Trophoblast cell (in vitro differentiated cells and primary cell): ENCODE results near the gene TSBP1.

Source experiments
- DNase-seq, 2 donors: peaks; one replicate each; pipeline ENCODE4 v3.0.0-alpha.2; 2016
- H2AFZ ChIP-seq: 2 replicates; pipeline ENCODE4 v1.6.1; 2013; ENCODE audit warnings: low read length, moderate library complexity, mild to moderate bottlenecking; ENCODE audit not compliant: insufficient read depth, poor library complexity
- H2AK5ac ChIP-seq: 2 replicates; pipeline ENCODE4 v1.6.1; 2013; ENCODE audit warnings: mild to moderate bottlenecking, low read length
- H2BK120ac ChIP-seq: 2 replicates; pipeline ENCODE4 v1.6.1; 2013; ENCODE audit warnings: low read length, mild to moderate bottlenecking, moderate library complexity; ENCODE audit not compliant: insufficient read depth, poor library complexity
- H2BK12ac ChIP-seq: 2 replicates; pipeline ENCODE4 v1.6.1; 2013; ENCODE audit warnings: mild to moderate bottlenecking, low read length, moderate library complexity
- H2BK5ac ChIP-seq: 2 replicates; pipeline ENCODE4 v1.6.1; 2013; ENCODE audit warnings: low read length, low read depth, moderate library complexity, mild to moderate bottlenecking; ENCODE audit not compliant: poor library complexity
- H3K14ac ChIP-seq: 2 replicates; pipeline ENCODE4 v1.6.1; 2013; ENCODE audit warnings: mild to moderate bottlenecking, low read length
- H3K18ac ChIP-seq: 2 replicates; pipeline ENCODE4 v1.6.1; 2013; ENCODE audit warnings: mild to moderate bottlenecking, low read length
- H3K23ac ChIP-seq: 2 replicates; pipeline ENCODE4 v1.6.1; 2013; ENCODE audit warnings: low read length
- H3K27ac ChIP-seq: 2 replicates; pipeline ENCODE4 v1.5.1; 2013; ENCODE audit warnings: low read depth, mild to moderate bottlenecking, inconsistent platforms, low read length, moderate library complexity
- H3K27me3 ChIP-seq: 2 replicates; pipeline ENCODE4 v1.6.1; 2013; ENCODE audit warnings: inconsistent platforms, mild to moderate bottlenecking, low read length, moderate library complexity; ENCODE audit not compliant: insufficient read depth
- H3K36me3 ChIP-seq, 2 experiments: 1 replicate in 1 of 2; 2 replicates in 1 of 2; pipeline ENCODE4 v1.6.1; 2013; ENCODE audit warnings: low read length in 2 of 2, mild to moderate bottlenecking in 2 of 2, moderate library complexity in 1 of 2; ENCODE audit not compliant: insufficient read depth in 2 of 2, control insufficient read depth in 1 of 2
- H3K4ac ChIP-seq: 2 replicates; pipeline ENCODE4 v1.6.1; 2013; ENCODE audit warnings: low read depth, mild to moderate bottlenecking, low read length, moderate library complexity
- H3K4me1 ChIP-seq, 2 experiments: 1 replicate in 1 of 2; 2 replicates in 1 of 2; pipeline ENCODE4 v1.6.1; 2013; ENCODE audit warnings: low read length in 2 of 2, mild to moderate bottlenecking in 2 of 2, moderate library complexity in 1 of 2; ENCODE audit not compliant: insufficient read depth in 2 of 2, control insufficient read depth in 1 of 2
- H3K4me2 ChIP-seq: 2 replicates; pipeline ENCODE4 v1.6.1; 2013; ENCODE audit warnings: inconsistent platforms, mild to moderate bottlenecking, low read length, moderate library complexity
- H3K4me3 ChIP-seq: 2 replicates; pipeline ENCODE4 v1.5.1; 2013; ENCODE audit warnings: mild to moderate bottlenecking, low read depth, low read length, inconsistent platforms
- H3K79me1 ChIP-seq: one replicate; pipeline ENCODE4 v1.6.1; 2013; ENCODE audit warnings: low read length
- H3K79me2 ChIP-seq: 2 replicates; pipeline ENCODE4 v1.6.1; 2013; ENCODE audit warnings: low read length, mild to moderate bottlenecking; ENCODE audit not compliant: control insufficient read depth, insufficient read depth, poor library complexity
- H3K9ac ChIP-seq: 2 replicates; pipeline ENCODE4 v1.6.1; 2013; ENCODE audit warnings: mild to moderate bottlenecking, low read length
- H3K9me3 ChIP-seq: 2 replicates; pipeline ENCODE4 v1.6.1; 2013; ENCODE audit warnings: low read depth, mild to moderate bottlenecking, control low read depth, inconsistent platforms, low read length; ENCODE audit not compliant: insufficient read depth
- H4K12ac ChIP-seq: 2 replicates; pipeline ENCODE4 v1.6.1; 2013; ENCODE audit warnings: low read depth, mild to moderate bottlenecking, low read length, moderate library complexity
- H4K8ac ChIP-seq: 2 replicates; pipeline ENCODE4 v1.6.1; 2013; ENCODE audit warnings: low read depth, mild to moderate bottlenecking, low read length, moderate library complexity
- H4K91ac ChIP-seq: one replicate; pipeline ENCODE4 v1.6.1; 2013; ENCODE audit warnings: low read depth, mild to moderate bottlenecking, low read length, moderate library complexity
- WGBS: extraction: QIAGEN DNeasy Blood & Tissue Kit; methylation state at CpG from one replicate; pipeline ENCODE4 v1.1.7; 2013; ENCODE audit warnings: missing lambda C conversion rate; ENCODE audit not compliant: insufficient read length, insufficient coverage; ENCODE audit errors: extremely low coverage; 5-methylcytosine and 5-hydroxymethylcytosine counted together

The TSBP1 gene

DNA sequence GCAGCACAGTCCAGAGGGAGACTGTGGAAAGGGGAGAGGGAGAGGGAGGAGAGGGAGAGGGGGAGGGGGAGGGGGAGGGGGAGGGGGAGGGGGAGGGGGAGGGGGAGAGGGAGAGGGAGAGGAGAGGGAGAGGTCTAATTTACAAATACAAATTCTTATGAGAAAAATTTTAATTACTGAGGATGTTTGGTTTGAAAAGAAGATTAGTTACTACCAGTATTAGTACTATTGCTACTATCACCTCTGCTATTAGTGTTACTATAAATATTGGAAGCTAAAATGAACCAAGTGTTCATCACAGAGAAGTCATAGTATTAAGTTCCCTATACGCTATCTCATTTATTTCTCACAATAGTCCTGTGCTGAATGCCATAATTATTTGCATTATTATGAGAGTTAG is 14.3 kb upstream of the TSBP1 start:
- Histone ChIP-seq H2AFZ (no peak overlapping the region), H3K79me2 (no peaks in the 10 kb centered on the region), H3K4ac (no peak overlapping the region), H3K27ac (no peak overlapping the region), H2AK5ac (no peak overlapping the region), H4K91ac (no peak overlapping the region), H3K79me1 (no peaks in the 10 kb centered on the region), H3K14ac (no peak overlapping the region), H3K23ac (no peak overlapping the region), H3K36me3 (no peaks in the 10 kb centered on the region), H4K8ac (no peak overlapping the region), H3K4me2 (no peak overlapping the region), H2BK12ac (no peak overlapping the region), H3K4me3 (no peak overlapping the region), H3K9ac (no peak overlapping the region), H3K4me1 (no peaks in the 10 kb centered on the region), H2BK120ac (no peak overlapping the region), H3K27me3 (no peaks in the 10 kb centered on the region), H3K9me3 (no peaks in the 10 kb centered on the region), H2BK5ac (no peak overlapping the region), H4K12ac (no peak overlapping the region), H3K18ac (no peak overlapping the region)
- DNase-seq = no peak
- WGBS = no CpG with 5 or more reads among the region's 1 CpG

DNA sequence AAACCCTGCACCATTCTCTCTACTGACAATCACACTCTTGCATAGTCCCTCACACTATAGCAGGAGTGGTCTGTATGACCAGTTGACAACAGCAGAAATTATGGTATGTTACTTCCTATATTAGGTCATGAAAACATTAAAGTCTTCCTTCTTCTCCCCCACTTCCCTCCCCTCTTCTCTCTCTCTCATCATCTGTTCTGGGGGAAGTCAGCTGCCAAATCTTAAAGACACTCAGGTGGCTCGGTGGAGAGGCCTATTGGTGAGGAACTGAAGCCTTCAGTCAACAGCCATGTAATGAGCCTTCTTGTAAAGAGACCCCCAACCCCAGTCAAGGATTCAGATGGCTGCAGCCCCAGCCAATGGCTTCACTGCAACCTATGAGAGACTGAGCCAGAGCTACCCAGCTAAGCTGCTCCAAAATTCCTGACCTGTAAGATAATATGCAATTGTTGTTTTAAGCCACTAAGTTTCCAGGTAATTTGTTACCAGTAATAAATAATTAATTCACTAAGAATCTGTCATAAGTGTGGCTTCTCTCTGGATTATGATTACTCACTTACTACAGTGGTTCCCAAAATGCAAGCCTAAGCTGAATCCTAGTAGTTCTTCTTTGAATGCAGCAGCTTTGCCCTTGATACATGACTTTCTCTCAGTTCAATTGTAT is 11.2 kb upstream of the TSBP1 start:
- Histone ChIP-seq H3K27me3 (no peaks in the 10 kb centered on the region), H4K8ac (no peak overlapping the region), H3K23ac (no peak overlapping the region), H2AFZ (no peak overlapping the region), H3K27ac (no peak overlapping the region), H2BK120ac (no peak overlapping the region), H3K14ac (no peak overlapping the region), H3K79me1 (no peaks in the 10 kb centered on the region), H3K4me2 (no peak overlapping the region), H3K4me3 (no peak overlapping the region), H3K18ac (no peak overlapping the region), H2AK5ac (no peak overlapping the region), H3K9ac (no peak overlapping the region), H2BK12ac (no peak overlapping the region), H2BK5ac (no peak overlapping the region), H4K12ac (no peak overlapping the region), H3K36me3 (no peaks in the 10 kb centered on the region), H3K9me3 (no peaks in the 10 kb centered on the region), H3K4ac (no peak overlapping the region), H3K79me2 (no peaks in the 10 kb centered on the region), H4K91ac (no peak overlapping the region), H3K4me1 (no peaks in the 10 kb centered on the region)
- DNase-seq = no peak
- no CpG with 5 or more reads among the region's 1 CpG for WGBS

DNA sequence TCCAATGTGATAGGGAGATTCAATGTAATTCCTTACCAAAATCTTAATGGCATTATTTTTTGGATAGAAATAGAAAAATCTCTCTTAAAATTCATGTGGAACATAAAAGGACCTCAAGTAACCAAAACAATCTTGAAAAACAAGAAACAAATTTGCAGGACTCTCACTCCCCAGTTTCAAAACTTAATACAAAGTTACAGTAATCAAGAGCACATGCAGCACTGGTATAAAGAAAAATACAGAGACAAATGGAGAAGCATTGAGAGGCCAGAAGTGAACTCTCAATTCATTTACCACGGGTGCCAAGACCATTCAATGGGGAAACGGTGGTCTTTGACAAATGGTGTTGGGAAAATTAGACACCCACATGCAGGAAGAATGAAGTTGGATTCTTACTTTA is 7.8 kb upstream of the TSBP1 start:
- H4K91ac ChIP-seq = no peak overlapping the region
- H3K79me1 ChIP-seq = no peaks in the 10 kb centered on the region
- no peak overlapping the region for H3K27ac ChIP-seq
- no peak overlapping the region for H2BK120ac ChIP-seq
- H4K12ac ChIP-seq = no peak overlapping the region
- H4K8ac ChIP-seq = no peak overlapping the region
- no peaks in the 10 kb centered on the region for H3K9me3 ChIP-seq
- H3K79me2 ChIP-seq = no peaks in the 10 kb centered on the region
- no peak overlapping the region for H3K4me2 ChIP-seq
- no CpG with 5 or more reads among the region's 2 CpGs for WGBS
- H3K36me3 ChIP-seq = no peaks in the 10 kb centered on the region
- no peak overlapping the region for H2BK12ac ChIP-seq
- no peak overlapping the region for H3K4me3 ChIP-seq
- no peak overlapping the region for H3K9ac ChIP-seq
- no peak overlapping the region for H2AFZ ChIP-seq
- no peak overlapping the region for H3K14ac ChIP-seq
- no peak overlapping the region for H3K4ac ChIP-seq
- no peaks in the 10 kb centered on the region for H3K27me3 ChIP-seq
- DNase-seq = no peak
- H3K18ac ChIP-seq = no peak overlapping the region
- H2AK5ac ChIP-seq = no peak overlapping the region
- H2BK5ac ChIP-seq = no peak overlapping the region
- H3K4me1 ChIP-seq = no peaks in the 10 kb centered on the region
- H3K23ac ChIP-seq = no peak overlapping the region

GRCh38 chr6:32375739-32376529 is 4.2 kb upstream of the TSBP1 start:
- Histone ChIP-seq H3K27ac (no peak overlapping the region), H3K14ac (no peak overlapping the region), H3K9ac (no peak overlapping the region), H2BK5ac (no peak overlapping the region), H2AK5ac (no peak overlapping the region), H2BK120ac (no peak overlapping the region), H4K91ac (no peak overlapping the region), H3K4ac (no peak overlapping the region), H3K27me3 (no peaks in the 10 kb centered on the region), H3K4me2 (no peak overlapping the region), H3K79me2 (no peaks in the 10 kb centered on the region), H4K12ac (no peak overlapping the region), H4K8ac (no peak overlapping the region), H3K4me1 (no peaks in the 10 kb centered on the region), H3K23ac (no peak overlapping the region), H3K9me3 (no peaks in the 10 kb centered on the region), H2BK12ac (no peak overlapping the region), H3K18ac (no peak overlapping the region), H3K79me1 (no peaks in the 10 kb centered on the region), H2AFZ (no peak overlapping the region), H3K4me3 (no peak overlapping the region), H3K36me3 (no peaks in the 10 kb centered on the region)
- no CpG with 5 or more reads among the region's 7 CpGs for WGBS
- no peak for DNase-seq
